ENCODE data around the gene LRFN2. TPM values are rescaled to one million over a fixed set of nuclear protein-coding genes. Genes with fewer than 3 reads are reported as not detected.

Gene LRFN2
- polyA plus RNA-seq, 1 of the 3 experiments (the other 2 are of a cell fraction) = 0.02 TPM

DNA sequence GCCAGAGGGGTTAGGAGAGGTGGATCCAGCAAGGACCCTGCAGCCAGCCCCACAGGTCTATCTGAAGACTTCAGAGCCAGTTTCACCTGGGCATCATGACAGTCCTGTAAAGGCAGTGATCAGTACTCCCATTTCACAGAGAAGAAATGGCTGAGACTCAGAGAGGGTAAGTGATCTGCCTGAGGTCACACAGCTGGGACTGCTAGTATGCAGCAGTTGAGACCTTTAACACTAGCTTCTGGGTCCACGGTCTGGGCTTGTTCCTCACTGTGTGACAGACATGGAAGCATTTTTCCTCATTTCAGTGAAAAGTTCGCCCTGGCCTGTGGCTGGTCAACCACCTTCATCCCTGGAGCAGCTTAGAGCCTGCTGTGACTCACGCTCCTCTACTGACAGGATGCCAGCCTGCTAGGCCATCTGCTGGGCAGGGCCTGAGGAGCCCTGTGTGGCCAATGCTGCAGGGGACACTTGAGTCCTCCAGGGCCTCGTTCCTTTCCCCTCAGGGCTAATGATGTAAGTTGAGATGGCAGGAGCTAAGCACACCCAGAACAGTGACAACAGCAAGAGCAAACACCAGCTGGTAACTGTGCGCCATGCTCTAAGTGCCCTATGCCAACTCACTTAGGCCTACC lies 192.0 kb downstream of the LRFN2 start:
- Histone ChIP-seq H3K36me3 (replicated peaks in 1 of 2; ENCODE audit: control insufficient read depth in 1 of 2, insufficient read depth in 2 of 2, low read length in 1 of 2) (no peaks in the 10 kb centered on the region), H3K4me3 (ENCODE audit: low read depth in 2 of 2, low read length in 1 of 2) (no peak overlapping the region), H3K27me3 (ENCODE audit: insufficient read depth) (no peaks in the 10 kb centered on the region), H3K9ac (no peak overlapping the region), H3F3A (replicated peaks; ENCODE audit: insufficient read depth) (no peaks in the 10 kb centered on the region), H3K4me1 (ENCODE audit: control insufficient read depth in 1 of 2, insufficient read depth in 2 of 2, low read depth in 1 of 2, low read length in 1 of 2) (peaks cover 0 to 36% of the 10 kb centered on the region in 2 experiments; a peak in 1 of 4 replicates), H3K9me2 (no peaks in the 10 kb centered on the region), H3K27ac (ENCODE audit: low read depth in 2 of 2, low read length in 1 of 2) (no peak overlapping the region), H4K20me1 (ENCODE audit: insufficient read depth) (no peaks in the 10 kb centered on the region), H3K9me3 (no peaks in the 10 kb centered on the region), H3K79me2 (ENCODE audit: insufficient read depth) (no peaks in the 10 kb centered on the region), H3K4me2 (no peak overlapping the region), H2AFZ (ENCODE audit: low read depth) (no peak overlapping the region)
- no peak for DNase-seq
- no peak for TF ChIP-seq TEAD4 (IDR thresholded peaks at IDR 0.05; ENCODE audit: borderline replicate concordance, insufficient read depth)
- TF ChIP-seq, protein P1, sequence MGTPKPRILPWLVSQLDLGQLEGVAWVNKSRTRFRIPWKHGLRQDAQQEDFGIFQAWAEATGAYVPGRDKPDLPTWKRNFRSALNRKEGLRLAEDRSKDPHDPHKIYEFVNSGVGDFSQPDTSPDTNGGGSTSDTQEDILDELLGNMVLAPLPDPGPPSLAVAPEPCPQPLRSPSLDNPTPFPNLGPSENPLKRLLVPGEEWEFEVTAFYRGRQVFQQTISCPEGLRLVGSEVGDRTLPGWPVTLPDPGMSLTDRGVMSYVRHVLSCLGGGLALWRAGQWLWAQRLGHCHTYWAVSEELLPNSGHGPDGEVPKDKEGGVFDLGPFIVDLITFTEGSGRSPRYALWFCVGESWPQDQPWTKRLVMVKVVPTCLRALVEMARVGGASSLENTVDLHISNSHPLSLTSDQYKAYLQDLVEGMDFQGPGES (IDR thresholded peaks at IDR 0.05; ENCODE audit: low read depth, low read length) = no peak
- no peak for TF ChIP-seq JUND (IDR thresholded peaks at IDR 0.05)
- TF ChIP-seq, protein P2, sequence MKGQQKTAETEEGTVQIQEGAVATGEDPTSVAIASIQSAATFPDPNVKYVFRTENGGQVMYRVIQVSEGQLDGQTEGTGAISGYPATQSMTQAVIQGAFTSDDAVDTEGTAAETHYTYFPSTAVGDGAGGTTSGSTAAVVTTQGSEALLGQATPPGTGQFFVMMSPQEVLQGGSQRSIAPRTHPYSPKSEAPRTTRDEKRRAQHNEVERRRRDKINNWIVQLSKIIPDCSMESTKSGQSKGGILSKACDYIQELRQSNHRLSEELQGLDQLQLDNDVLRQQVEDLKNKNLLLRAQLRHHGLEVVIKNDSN (IDR thresholded peaks at IDR 0.05; ENCODE audit: borderline replicate concordance, low read depth) = no peak
- POLR2A ChIA-PET = no interaction called here
- WGBS (ENCODE audit: low lambda C conversion rate) = 18% methylated on average over 5 of the region's 5 CpGs
- CTCF ChIA-PET = no interaction called here

DNA sequence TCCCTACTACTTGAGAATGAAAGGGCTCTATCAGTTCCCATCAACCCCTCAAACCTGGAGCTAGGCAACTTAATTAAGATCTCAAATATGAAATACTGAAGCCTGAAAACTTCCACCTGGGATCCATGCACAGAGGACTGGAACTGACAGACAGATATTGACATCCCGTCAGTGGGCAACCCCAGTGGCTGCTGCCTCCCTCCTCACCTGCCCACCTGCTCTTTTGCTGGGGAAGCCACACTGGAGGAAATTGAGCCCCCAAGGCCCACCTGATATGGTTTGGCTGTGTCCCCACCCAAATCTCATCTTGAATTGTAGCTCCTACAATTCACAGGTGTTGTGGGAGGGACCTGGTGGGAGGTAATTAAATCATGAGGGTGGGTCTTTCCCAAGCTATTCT lies 192.8 kb downstream of the LRFN2 start:
- Histone ChIP-seq H3K9me2 (no peaks in the 10 kb centered on the region), H3K4me2 (no peak overlapping the region), H3K9me3 (no peaks in the 10 kb centered on the region), H3K4me1 (ENCODE audit: control insufficient read depth in 1 of 2, insufficient read depth in 2 of 2, low read depth in 1 of 2, low read length in 1 of 2) (peaks cover 0 to 36% of the 10 kb centered on the region in 2 experiments; a peak in 1 of 4 replicates), H3K79me2 (ENCODE audit: insufficient read depth) (no peaks in the 10 kb centered on the region), H3K36me3 (replicated peaks in 1 of 2; ENCODE audit: control insufficient read depth in 1 of 2, insufficient read depth in 2 of 2, low read length in 1 of 2) (no peaks in the 10 kb centered on the region), H2AFZ (ENCODE audit: low read depth) (no peak overlapping the region), H3F3A (replicated peaks; ENCODE audit: insufficient read depth) (no peaks in the 10 kb centered on the region), H3K27me3 (ENCODE audit: insufficient read depth) (no peaks in the 10 kb centered on the region), H3K27ac (ENCODE audit: low read depth in 2 of 2, low read length in 1 of 2) (no peak overlapping the region), H4K20me1 (ENCODE audit: insufficient read depth) (no peaks in the 10 kb centered on the region), H3K4me3 (ENCODE audit: low read depth in 2 of 2, low read length in 1 of 2) (no peak overlapping the region), H3K9ac (no peak overlapping the region)
- ChIA-PET CTCF (no interaction called here), POLR2A (no interaction called here)
- TF ChIP-seq EZH2phosphoT487 (IDR thresholded peaks at IDR 0.05; ENCODE audit: borderline replicate concordance, low read depth) = no peak
- no peak for TF ChIP-seq NRF1 (IDR thresholded peaks at IDR 0.05; ENCODE audit: low read depth, low read length)
- no peak for TF ChIP-seq FOXJ3 (CRISPR knock-in tag; IDR thresholded peaks at IDR 0.05)
- no peak for TF ChIP-seq TEAD4 (IDR thresholded peaks at IDR 0.05; ENCODE audit: borderline replicate concordance, insufficient read depth)
- TF ChIP-seq PBX3 (IDR thresholded peaks at IDR 0.05) = no peak
- TF ChIP-seq TAF1 (IDR thresholded peaks at IDR 0.05; ENCODE audit: borderline replicate concordance, low read depth, low read length) = no peak
- TF ChIP-seq EP300 (IDR thresholded peaks at IDR 0.05; ENCODE audit: borderline replicate concordance in 1 of 2, low read depth in 1 of 2, low read length in 1 of 2) = no peak
- TF ChIP-seq MEF2A (IDR thresholded peaks at IDR 0.05; ENCODE audit: borderline replicate concordance, low read depth) = no peak
- TF ChIP-seq, protein P2 (IDR thresholded peaks at IDR 0.05; ENCODE audit: borderline replicate concordance, low read depth) = no peak
- no peak for TF ChIP-seq MXI1 (IDR thresholded peaks at IDR 0.05; ENCODE audit: low read depth, low read length)
- DNase-seq = no peak
- 78% methylated on average over 1 of the region's 1 CpG for WGBS (ENCODE audit: low lambda C conversion rate)
